GM12878 (cell line): Measurements from ENCODE around the gene DAPK2. TPM values are rescaled to one million over a fixed set of nuclear protein-coding genes. Genes with fewer than 3 reads are reported as not detected.

Experiments
- ATAC-seq: fragments of 200-7000 bp; cut with Tn5 transposase; 3 replicates; pipeline ENCODE4 v1.9.1; 2020; ENCODE audit warnings: mild to moderate bottlenecking, moderate library complexity
- BruUV-seq: library from RNA; stranded (reverse); fragments of 400-500 nt; replicated peaks from 2 replicates; lab custom pipeline; 2021; lab: Mats Ljungman, UMichigan
- CTCF ChIA-PET: fragments of 300-600 bp; sonication (Branson Sonifier 250); formaldehyde crosslinking; extraction: SDS; loops from one replicate; lab custom pipeline; 2021; ENCODE audit warnings: inconsistent platforms; lab: Yijun Ruan, JAX
- POLR2A ChIA-PET: fragments of 350-600 bp; formaldehyde crosslinking; extraction: SDS; loops from one replicate; lab custom pipeline; 2021; ENCODE audit warnings: inconsistent platforms; lab: Charles Lee
- RAD21 ChIA-PET: fragments of 300-600 bp; sonication (Branson Sonifier 250); formaldehyde crosslinking; loops from one replicate; lab custom pipeline; 2023; ENCODE audit warnings: antibody characterized with exemption; ENCODE audit not compliant: unreplicated experiment; lab: Charles Lee
- SMC1A ChIA-PET: fragments of 300-600 bp; sonication (Branson Sonifier 250); formaldehyde crosslinking; loops from one replicate; lab custom pipeline; 2023; ENCODE audit not compliant: unreplicated experiment, uncharacterized antibody; lab: Charles Lee
- DNase-seq: peaks from one replicate; pipeline ENCODE4 v3.0.0-alpha.2; 2011; ENCODE audit warnings: low read depth, low spot score
- FAIRE-seq: peaks from 3 replicates; lab custom pipeline; 2011; peaks lifted over from hg19 to GRCh38; lab: Jason Lieb, UNC
- H2AFZ ChIP-seq: 2 replicates; pipeline ENCODE4 v1.6.0; 2011; ENCODE audit warnings: low read depth, low read length, control low read depth; ENCODE audit not compliant: control insufficient read depth
- H3K27ac ChIP-seq: 2 replicates; pipeline ENCODE4 v1.5.1; 2011; ENCODE audit warnings: control low read depth; ENCODE audit not compliant: control insufficient read depth, insufficient read depth
- H3K27me3 ChIP-seq, 2 experiments: replicated peaks in 1 of 2; 2 replicates each; pipeline versions ENCODE4 v1.6.0 to v1.6.1; 2011; ENCODE audit warnings: low read length in 1 of 2; ENCODE audit not compliant: control insufficient read depth in 2 of 2, insufficient read depth in 2 of 2
- H3K36me3 ChIP-seq, 2 experiments: 2 replicates each; pipeline ENCODE4 v1.5.1; 2011; ENCODE audit warnings: low read length in 1 of 2; ENCODE audit not compliant: control insufficient read depth in 2 of 2, insufficient read depth in 2 of 2
- H3K4me1 ChIP-seq: 2 replicates; pipeline ENCODE4 v1.6.1; 2011; ENCODE audit warnings: mild to moderate bottlenecking, low read length, moderate library complexity, mixed read lengths; ENCODE audit not compliant: control insufficient read depth, insufficient read depth
- H3K4me2 ChIP-seq: 2 replicates; pipeline ENCODE4 v1.6.0; 2011; ENCODE audit warnings: control low read depth; ENCODE audit not compliant: control insufficient read depth, insufficient read depth
- H3K4me3 ChIP-seq: fragments of 200-600 bp; sonication (generic); 2 replicates; pipeline ENCODE4 v1.5.1; 2016
- H3K79me2 ChIP-seq: 2 replicates; pipeline ENCODE4 v1.6.0; 2011; ENCODE audit warnings: low read length; ENCODE audit not compliant: control insufficient read depth, insufficient read depth
- H3K9ac ChIP-seq: 2 replicates; pipeline ENCODE4 v1.8.0; 2011; ENCODE audit warnings: low read length, control low read depth, mixed read lengths; ENCODE audit not compliant: control insufficient read depth, insufficient read depth
- H3K9me3 ChIP-seq: replicated peaks from 3 replicates; pipeline ENCODE4 v1.5.1; 2011; ENCODE audit warnings: mild to moderate bottlenecking, low read length; ENCODE audit not compliant: control insufficient read depth, insufficient read depth
- H4K20me1 ChIP-seq: 2 replicates; pipeline ENCODE4 v1.6.0; 2011; ENCODE audit not compliant: control insufficient read depth, insufficient read depth
- ASH2L ChIP-seq: fragments of 300-600, 200-600 bp; sonication (generic); IDR thresholded peaks from 2 replicates; pipeline ENCODE4 v1.6.1; 2017; ENCODE audit warnings: low read depth, mild to moderate bottlenecking, borderline replicate concordance
- CHD2 ChIP-seq: IDR thresholded peaks from 2 replicates; pipeline ENCODE4 v1.6.1; 2011; ENCODE audit warnings: low read depth, low read length, improper control_type of control experiment, borderline replicate concordance
- CREM ChIP-seq: IDR thresholded peaks from 2 replicates; pipeline ENCODE4 v1.6.1; 2014; ENCODE audit warnings: antibody characterized with exemption, low read depth
- EED ChIP-seq: sonication (generic); IDR thresholded peaks from 2 replicates; pipeline ENCODE4 v1.6.1; 2016; ENCODE audit warnings: antibody characterized with exemption, low read depth
- ESRRA ChIP-seq: IDR thresholded peaks from 2 replicates; pipeline ENCODE4 v1.6.1; 2012; ENCODE audit warnings: mild to moderate bottlenecking, low read length, improper control_type of control experiment
- IKZF1 ChIP-seq: fragments of 450-650 bp; conservative IDR thresholded peaks from 2 replicates; pipeline ENCODE4 v1.6.1; 2017; ENCODE audit warnings: antibody characterized with exemption, mild to moderate bottlenecking
- MEF2A ChIP-seq: IDR thresholded peaks from 2 replicates; pipeline ENCODE4 v1.6.1; 2011; ENCODE audit warnings: low read depth, mild to moderate bottlenecking, low read length, moderate library complexity; ENCODE audit not compliant: insufficient read depth
- MXI1 ChIP-seq: fragments of 150-350 bp; IDR thresholded peaks from 2 replicates; pipeline ENCODE4 v1.6.1; 2011; ENCODE audit warnings: low read depth, mild to moderate bottlenecking, inconsistent platforms, low read length, improper control_type of control experiment
- MYC ChIP-seq: IDR thresholded peaks from 2 replicates; pipeline ENCODE4 v1.6.1; 2011; ENCODE audit warnings: mild to moderate bottlenecking, low read length, moderate library complexity, inconsistent platforms; ENCODE audit not compliant: insufficient read depth, insufficient replicate concordance, insufficient read length, severe bottlenecking
- NR2C2 ChIP-seq: IDR thresholded peaks from 2 replicates; pipeline ENCODE4 v1.6.1; 2011; ENCODE audit warnings: borderline replicate concordance, low read depth; ENCODE audit not compliant: control insufficient read depth, insufficient read length
- POLR2AphosphoS5 ChIP-seq: IDR thresholded peaks from 2 replicates; pipeline ENCODE4 v1.6.1; 2011; ENCODE audit warnings: mild to moderate bottlenecking, low read length, inconsistent platforms
- RFX5 ChIP-seq: IDR thresholded peaks from 2 replicates; pipeline ENCODE4 v1.6.1; 2011; ENCODE audit warnings: low read depth, low read length, improper control_type of control experiment
- RUNX3 ChIP-seq: IDR thresholded peaks from 2 replicates; pipeline ENCODE4 v1.6.1; 2012; ENCODE audit warnings: low read length, inconsistent platforms
- SMARCA5 ChIP-seq: fragments of 450-650 bp; IDR thresholded peaks from 2 replicates; pipeline ENCODE4 v1.6.1; 2017; ENCODE audit warnings: mild to moderate bottlenecking
- SP1 ChIP-seq: IDR thresholded peaks from one replicate; pipeline ENCODE4 v1.6.1; 2011; ENCODE audit warnings: low read depth, low read length
- SREBF1 ChIP-seq: IDR thresholded peaks from 2 replicates; pipeline ENCODE4 v1.6.1; 2012; ENCODE audit warnings: mild to moderate bottlenecking, low read length
- STAT3 ChIP-seq: IDR thresholded peaks from 2 replicates; pipeline ENCODE4 v1.6.1; 2011; ENCODE audit warnings: low read depth, low read length, improper control_type of control experiment
- SUPT20H ChIP-seq: IDR thresholded peaks from 2 replicates; pipeline ENCODE4 v1.6.1; 2011; ENCODE audit warnings: low read depth, mild to moderate bottlenecking, low read length, moderate library complexity, borderline replicate concordance; ENCODE audit not compliant: control insufficient read depth
- TARDBP ChIP-seq: IDR thresholded peaks from 2 replicates; pipeline ENCODE4 v1.6.1; 2016; ENCODE audit warnings: borderline replicate concordance
- TCF12 ChIP-seq: IDR thresholded peaks from 2 replicates; pipeline ENCODE4 v1.6.1; 2011; ENCODE audit warnings: low read depth, mild to moderate bottlenecking, low read length
- WGBS: methylation state at CpG from one replicate; pipeline ENCODE4 v1.1.6; 2016; ENCODE audit warnings: low lambda C conversion rate; ENCODE audit not compliant: insufficient replicate concordance, insufficient coverage; ENCODE audit errors: missing lambda C conversion rate; 5-methylcytosine and 5-hydroxymethylcytosine counted together
- in situ Hi-C: fragments of 300-500 bp; cut with MboI; formaldehyde crosslinking; loops from 9 replicates; pipeline ENCODE4 v1.14.3; 2018; ENCODE audit warnings: mixed read lengths
- intact Hi-C: fragments of 100-400 bp; cut with micrococcal nuclease; formaldehyde crosslinking; loops from one replicate; pipeline ENCODE4 v1.14.2; 2022; ENCODE audit not compliant: unreplicated experiment
- polyA plus RNA-seq, 11 experiments: library from polyadenylated mRNA; depleted of rRNA in 4 of 11; unstranded in 6 of 11; stranded (reverse) in 5 of 11; fragments of >200 nt; fragmentation: Nextera tagmentation in 4 of 11; fragmentation: Illumina TruSeq in 1 of 11; extraction: Ambion mirVana in 4 of 11; extraction: Trizol in 1 of 11; gene quantifications; 1 replicate in 1 of 11; 2 replicates in 10 of 11; pipeline versions ENCODE4 v1.2.1 to v1.2.3, GENCODE V29; 2011 to 2016; ENCODE audit warnings: inconsistent platforms in 2 of 11, missing spikeins in 2 of 11, low read depth in 1 of 11
- total RNA-seq, 4 experiments: library from RNA; depleted of rRNA in 3 of 4; stranded (reverse); fragments of >200 nt in 3 of 4; fragmentation: Illumina TruSeq in 1 of 4; extraction: Trizol in 1 of 4; gene quantifications; 2 replicates each; pipeline versions ENCODE4 v1.2.1 to v1.2.3, GENCODE V29; 2013 to 2021
- TF ChIP-seq, protein P1 (sequence below): fragments of 450-650 bp; conservative IDR thresholded peaks from 2 replicates; pipeline ENCODE4 v1.6.1; 2017; ENCODE audit warnings: mild to moderate bottlenecking, moderate library complexity
- TF ChIP-seq, protein P2 (sequence below): IDR thresholded peaks from 2 replicates; pipeline ENCODE4 v1.6.1; 2011; ENCODE audit warnings: borderline replicate concordance, low read depth, mild to moderate bottlenecking, moderate library complexity, low read length; ENCODE audit not compliant: insufficient read depth, poor library complexity, severe bottlenecking

DAPK2 gene
- total and polyA plus RNA-seq, 10 of the 15 experiments (the other 5 are each of a cell fraction or from before 2014, with no cell fraction given), result 0.69 to 8.4 (median 4.1) TPM

DNA sequence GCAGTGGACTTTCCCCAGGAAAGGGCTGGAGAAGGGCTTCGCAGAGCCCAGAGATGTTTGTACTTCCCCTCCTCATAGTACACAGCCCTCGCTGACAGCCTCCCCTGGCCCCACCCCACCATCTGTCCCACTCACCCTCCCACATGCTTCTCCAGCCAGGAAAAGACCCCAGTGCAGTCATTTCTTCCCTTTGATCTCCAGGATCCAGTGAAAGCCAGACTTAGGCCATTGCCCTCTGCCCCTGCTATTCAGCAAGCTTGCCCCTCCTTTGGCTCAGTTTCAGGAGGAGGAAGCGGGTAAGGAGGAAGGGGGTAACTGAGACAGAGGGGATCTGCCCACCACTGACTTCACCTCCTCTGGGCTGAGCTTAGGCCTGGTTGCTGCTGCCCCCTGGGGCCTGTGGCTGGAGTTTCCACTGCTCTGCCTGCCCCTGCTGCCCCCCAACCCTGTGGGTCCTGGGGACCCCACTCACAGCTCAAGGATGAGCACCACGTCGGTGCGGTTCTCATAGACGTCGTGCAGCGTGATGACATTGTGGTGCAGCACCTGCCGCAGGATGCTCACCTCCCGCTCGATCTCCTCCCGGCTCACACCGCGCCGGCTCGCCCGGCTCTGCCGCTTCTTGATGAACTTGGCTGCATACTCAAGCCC, 63.1 kb downstream of the DAPK2 start:
- intact Hi-C loops, result loop anchor here (2.0 to 5.0 kb wide), 2 partner anchors 38 to 171 kb away; no protein-coding TSS in a partner anchor
- FAIRE-seq (no peak), DNase-seq (no peak), ATAC-seq (peak; percentile 53)
- ChIA-PET POLR2A (interaction anchor here (0.5 to 4.2 kb wide), 6 partner anchors 13 to 373 kb away, joined by 3 to 22 read pairs (median 4); no protein-coding TSS in a partner anchor), CTCF (interaction anchor here (0.6 to 9.1 kb wide), 31 partner anchors 10 to 373 kb away, joined by 3 to 93 read pairs (median 5); partner anchors contain the start of gene DAPK2), SMC1A (interaction anchor here (0.6 to 7.0 kb wide), 28 partner anchors 8 to 503 kb away, joined by 3 to 70 read pairs (median 5); partner anchors contain the start of gene DAPK2), RAD21 (interaction anchor here (0.7 to 11.2 kb wide), 22 partner anchors 9 to 231 kb away, joined by 3 to 104 read pairs (median 5); partner anchors contain the start of genes CIAO2A and DAPK2)
- H3K36me3 ChIP-seq, result no peaks in the 10 kb centered on the region; a peak in 1 of 4 replicates
- no peaks in the 10 kb centered on the region for H4K20me1 ChIP-seq
- no TSS peak for BruUV-seq
- no peak overlapping the region for H3K4me2 ChIP-seq
- no peaks in the 10 kb centered on the region for H3K9me3 ChIP-seq
- no peaks in the 10 kb centered on the region for H3K27me3 ChIP-seq
- 98% methylated on average over 19 of the region's 19 CpGs for WGBS
- H3K4me3 ChIP-seq, result no peak overlapping the region
- no peak overlapping the region for H2AFZ ChIP-seq
- H3K9ac ChIP-seq, result no peak overlapping the region
- in situ Hi-C loops, result no loop called here
- H3K27ac ChIP-seq, result peak overlapping the region; percentile 10; the same call in 1 of the 2 replicates
- peaks cover 47% of the 10 kb centered on the region for H3K4me1 ChIP-seq
- H3K79me2 ChIP-seq, result peaks cover 2% of the 10 kb centered on the region
- TF ChIP-seq ASH2L (no peak), RFX5 (no peak), POLR2AphosphoS5 (no peak), IKZF1 (peak; percentile 41; the same call in 1 of the 2 replicates), RUNX3 (peak; percentile 35; the same call in 1 of the 2 replicates), EED (peak; percentile 74), TCF12 (no peak), CREM (no peak), SP1 (no peak), SUPT20H (no peak), MXI1 (no peak), MYC (no peak), SMARCA5 (peak; percentile 59; the same call in 1 of the 2 replicates), NR2C2 (no peak), STAT3 (no peak), ESRRA (no peak), TARDBP (no peak), CHD2 (no peak), SREBF1 (no peak), MEF2A (no peak)
- TF ChIP-seq, protein P1, sequence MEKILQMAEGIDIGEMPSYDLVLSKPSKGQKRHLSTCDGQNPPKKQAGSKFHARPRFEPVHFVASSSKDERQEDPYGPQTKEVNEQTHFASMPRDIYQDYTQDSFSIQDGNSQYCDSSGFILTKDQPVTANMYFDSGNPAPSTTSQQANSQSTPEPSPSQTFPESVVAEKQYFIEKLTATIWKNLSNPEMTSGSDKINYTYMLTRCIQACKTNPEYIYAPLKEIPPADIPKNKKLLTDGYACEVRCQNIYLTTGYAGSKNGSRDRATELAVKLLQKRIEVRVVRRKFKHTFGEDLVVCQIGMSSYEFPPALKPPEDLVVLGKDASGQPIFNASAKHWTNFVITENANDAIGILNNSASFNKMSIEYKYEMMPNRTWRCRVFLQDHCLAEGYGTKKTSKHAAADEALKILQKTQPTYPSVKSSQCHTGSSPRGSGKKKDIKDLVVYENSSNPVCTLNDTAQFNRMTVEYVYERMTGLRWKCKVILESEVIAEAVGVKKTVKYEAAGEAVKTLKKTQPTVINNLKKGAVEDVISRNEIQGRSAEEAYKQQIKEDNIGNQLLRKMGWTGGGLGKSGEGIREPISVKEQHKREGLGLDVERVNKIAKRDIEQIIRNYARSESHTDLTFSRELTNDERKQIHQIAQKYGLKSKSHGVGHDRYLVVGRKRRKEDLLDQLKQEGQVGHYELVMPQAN, result no peak
- TF ChIP-seq, protein P2, sequence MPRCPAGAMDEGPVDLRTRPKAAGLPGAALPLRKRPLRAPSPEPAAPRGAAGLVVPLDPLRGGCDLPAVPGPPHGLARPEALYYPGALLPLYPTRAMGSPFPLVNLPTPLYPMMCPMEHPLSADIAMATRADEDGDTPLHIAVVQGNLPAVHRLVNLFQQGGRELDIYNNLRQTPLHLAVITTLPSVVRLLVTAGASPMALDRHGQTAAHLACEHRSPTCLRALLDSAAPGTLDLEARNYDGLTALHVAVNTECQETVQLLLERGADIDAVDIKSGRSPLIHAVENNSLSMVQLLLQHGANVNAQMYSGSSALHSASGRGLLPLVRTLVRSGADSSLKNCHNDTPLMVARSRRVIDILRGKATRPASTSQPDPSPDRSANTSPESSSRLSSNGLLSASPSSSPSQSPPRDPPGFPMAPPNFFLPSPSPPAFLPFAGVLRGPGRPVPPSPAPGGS, result no peak
